Smooth muscle cell (in vitro differentiated cells): ENCODE results near the gene PAK6. TPM values are rescaled to one million over a fixed set of nuclear protein-coding genes. Genes with fewer than 3 reads are reported as not detected.

ENCODE experiments used
- DNase-seq: peaks from one replicate; lab custom pipeline; 2025; ENCODE audit not compliant: unreplicated experiment; lab: John Stamatoyannopoulos, UW
- H2AFZ ChIP-seq: fragments of 200-600 bp; sonication (generic); 2 replicates; pipeline ENCODE4 v1.6.0; 2016; ENCODE audit warnings: antibody characterized with exemption, low read depth, mild to moderate bottlenecking
- H3F3A ChIP-seq: fragments of 200-600 bp; sonication (generic); 2 replicates; pipeline ENCODE4 v1.6.0; 2017; ENCODE audit warnings: antibody characterized with exemption, low read depth
- H3K27ac ChIP-seq: fragments of 200-600 bp; sonication (generic); 2 replicates; pipeline ENCODE4 v1.5.1; 2016; ENCODE audit warnings: low read depth, mild to moderate bottlenecking
- H3K27me3 ChIP-seq: fragments of 200-600 bp; sonication (generic); 2 replicates; pipeline ENCODE4 v1.6.1; 2016; ENCODE audit warnings: low read depth, mild to moderate bottlenecking
- H3K36me3 ChIP-seq: fragments of 200-600 bp; sonication (generic); 2 replicates; pipeline ENCODE4 v1.5.1; 2016; ENCODE audit warnings: low read depth
- H3K4me1 ChIP-seq: fragments of 200-600 bp; sonication (generic); 2 replicates; pipeline ENCODE4 v1.5.1; 2016; ENCODE audit warnings: low read depth
- H3K4me2 ChIP-seq: fragments of 200-600 bp; sonication (generic); 2 replicates; pipeline ENCODE4 v1.6.0; 2016; ENCODE audit warnings: mild to moderate bottlenecking
- H3K4me3 ChIP-seq: fragments of 200-600 bp; sonication (generic); 2 replicates; pipeline ENCODE4 v1.5.1; 2016; ENCODE audit warnings: mild to moderate bottlenecking
- H3K79me2 ChIP-seq: fragments of 200-600 bp; sonication (generic); 2 replicates; pipeline ENCODE4 v1.6.0; 2016; ENCODE audit warnings: low read depth, mild to moderate bottlenecking
- H3K9ac ChIP-seq: fragments of 200-600 bp; sonication (generic); 2 replicates; pipeline ENCODE4 v1.6.0; 2016; ENCODE audit warnings: low read depth
- H3K9me3 ChIP-seq: fragments of 200-600 bp; sonication (generic); replicated peaks from 2 replicates; pipeline ENCODE4 v1.5.1; 2016; ENCODE audit warnings: low read depth
- H4K20me1 ChIP-seq: fragments of 200-600 bp; sonication (generic); 2 replicates; pipeline ENCODE4 v1.6.0; 2016; ENCODE audit warnings: low read depth
- CTCF ChIP-seq: fragments of 200-600 bp; sonication (generic); IDR thresholded peaks from 2 replicates; pipeline ENCODE4 v1.5.1; 2017; ENCODE audit warnings: borderline replicate concordance, mild to moderate bottlenecking, antibody characterized with exemption; ENCODE audit not compliant: insufficient read depth, poor library complexity, severe bottlenecking
- WGBS: methylation state at CpG from one replicate; pipeline ENCODE4 v1.1.7; 2016; ENCODE audit warnings: low lambda C conversion rate; 5-methylcytosine and 5-hydroxymethylcytosine counted together
- polyA plus RNA-seq: library from polyadenylated mRNA; unstranded; fragments of >200 nt; fragmentation: Nextera tagmentation; extraction: Ambion mirVana; gene quantifications from 2 replicates; pipeline ENCODE4 v1.2.1, GENCODE V29; 2016
- total RNA-seq: library from RNA; depleted of rRNA; stranded (reverse); fragments of >200 nt; gene quantifications from 2 replicates; pipeline ENCODE4 v1.2.3, GENCODE V29; 2014

PAK6 gene
- total and polyA plus RNA-seq, 2 experiments from 2014 or later: 0.29 to 1.6 TPM

GRCh38 chr15:40281057-40281800 is 42.4 kb downstream of the PAK6 start:
- Histone ChIP-seq H3K4me1 (peaks cover 30% of the 10 kb centered on the region), H3K27me3 (peaks cover 64% of the 10 kb centered on the region), H3F3A (peaks cover 23% of the 10 kb centered on the region), H3K9me3 (no peaks in the 10 kb centered on the region), H3K9ac (no peak overlapping the region), H3K4me2 (peak overlapping the region; percentile 83), H3K36me3 (no peaks in the 10 kb centered on the region), H3K79me2 (no peaks in the 10 kb centered on the region), H3K4me3 (no peak overlapping the region), H2AFZ (no peak overlapping the region), H3K27ac (no peak overlapping the region), H4K20me1 (no peaks in the 10 kb centered on the region)
- WGBS: 16% methylated on average over 40 of the region's 43 CpGs
- TF ChIP-seq CTCF: no peak
- DNase-seq: no peak

GRCh38 chr15:40281801-40282146 is 42.9 kb downstream of the PAK6 start:
- Histone ChIP-seq H3K36me3 (no peaks in the 10 kb centered on the region), H3K79me2 (no peaks in the 10 kb centered on the region), H3F3A (peaks cover 23% of the 10 kb centered on the region), H4K20me1 (no peaks in the 10 kb centered on the region), H3K4me1 (peaks cover 30% of the 10 kb centered on the region), H3K27me3 (peaks cover 64% of the 10 kb centered on the region), H3K27ac (no peak overlapping the region), H3K4me2 (peak overlapping the region; percentile 83), H2AFZ (no peak overlapping the region), H3K9ac (no peak overlapping the region), H3K4me3 (peak overlapping the region; percentile 44), H3K9me3 (no peaks in the 10 kb centered on the region)
- DNase-seq: no peak
- WGBS: 3% methylated on average over 48 of the region's 51 CpGs
- no peak for TF ChIP-seq CTCF

- Histone ChIP-seq H3K4me3 (peak overlapping the region; percentile 44), H2AFZ (no peak overlapping the region), H4K20me1 (no peaks in the 10 kb centered on the region), H3K79me2 (no peaks in the 10 kb centered on the region), H3K4me2 (peak overlapping the region; percentile 83), H3K9ac (no peak overlapping the region), H3K27ac (no peak overlapping the region), H3K4me1 (peaks cover 30% of the 10 kb centered on the region), H3K27me3 (peaks cover 64% of the 10 kb centered on the region), H3K9me3 (no peaks in the 10 kb centered on the region), H3K36me3 (no peaks in the 10 kb centered on the region), H3F3A (peaks cover 23% of the 10 kb centered on the region)
- whole genome bisulfite sequencing: 3% methylated on average over 68 of the region's 92 CpGs
- TF ChIP-seq CTCF: peak; percentile 21
- no peak for DNase-seq
Measured at GRCh38 chr15:40282147-40282868, 43.4 kb downstream of the PAK6 start.
